ENCODE results near the gene DNAJC13.
A peak's percentile ranks its signal among the peaks of the same experiment; 100 is the strongest.

Gene DNAJC13

DNA sequence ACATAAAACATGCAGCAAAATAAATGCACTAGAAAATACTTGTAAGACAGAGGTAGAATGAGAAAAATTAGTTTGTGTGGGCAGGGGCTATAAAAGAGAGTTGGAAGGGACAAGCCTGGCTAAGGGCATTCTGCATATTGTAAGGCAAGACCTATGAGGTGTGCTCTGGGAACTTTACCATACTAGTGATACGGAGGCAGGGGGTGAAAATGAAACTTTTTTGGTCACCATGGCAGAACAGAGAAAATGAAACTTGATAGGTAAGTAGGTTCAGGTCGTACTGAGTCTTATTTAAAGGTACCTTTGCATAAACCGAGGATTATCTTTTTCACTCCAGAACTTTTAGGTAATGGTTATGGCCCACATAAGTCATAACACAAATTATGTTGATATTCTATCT, 105.1 kb downstream of the DNAJC13 start:
- Histone ChIP-seq H3K4me3 (replicated peaks; ENCODE audit: insufficient read depth, low read length) (no peak overlapping the region), H3K27ac (replicated peaks) (no peak overlapping the region), H3K27me3 (ENCODE audit: insufficient read depth, poor library complexity, severe bottlenecking) (no peaks in the 10 kb centered on the region)
- TF ChIP-seq POLR2AphosphoS5 (IDR thresholded peaks at IDR 0.05; ENCODE audit: low read depth) (no peak), GABPA (IDR thresholded peaks at IDR 0.05; ENCODE audit: low read depth) (no peak), SPI1 (IDR thresholded peaks at IDR 0.05; ENCODE audit: borderline replicate concordance, low read depth) (no peak)
- TF ChIP-seq, protein P1, sequence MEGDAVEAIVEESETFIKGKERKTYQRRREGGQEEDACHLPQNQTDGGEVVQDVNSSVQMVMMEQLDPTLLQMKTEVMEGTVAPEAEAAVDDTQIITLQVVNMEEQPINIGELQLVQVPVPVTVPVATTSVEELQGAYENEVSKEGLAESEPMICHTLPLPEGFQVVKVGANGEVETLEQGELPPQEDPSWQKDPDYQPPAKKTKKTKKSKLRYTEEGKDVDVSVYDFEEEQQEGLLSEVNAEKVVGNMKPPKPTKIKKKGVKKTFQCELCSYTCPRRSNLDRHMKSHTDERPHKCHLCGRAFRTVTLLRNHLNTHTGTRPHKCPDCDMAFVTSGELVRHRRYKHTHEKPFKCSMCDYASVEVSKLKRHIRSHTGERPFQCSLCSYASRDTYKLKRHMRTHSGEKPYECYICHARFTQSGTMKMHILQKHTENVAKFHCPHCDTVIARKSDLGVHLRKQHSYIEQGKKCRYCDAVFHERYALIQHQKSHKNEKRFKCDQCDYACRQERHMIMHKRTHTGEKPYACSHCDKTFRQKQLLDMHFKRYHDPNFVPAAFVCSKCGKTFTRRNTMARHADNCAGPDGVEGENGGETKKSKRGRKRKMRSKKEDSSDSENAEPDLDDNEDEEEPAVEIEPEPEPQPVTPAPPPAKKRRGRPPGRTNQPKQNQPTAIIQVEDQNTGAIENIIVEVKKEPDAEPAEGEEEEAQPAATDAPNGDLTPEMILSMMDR (IDR thresholded peaks at IDR 0.05; ENCODE audit: insufficient read depth, low read length) = no peak
- TF ChIP-seq, protein P2, sequence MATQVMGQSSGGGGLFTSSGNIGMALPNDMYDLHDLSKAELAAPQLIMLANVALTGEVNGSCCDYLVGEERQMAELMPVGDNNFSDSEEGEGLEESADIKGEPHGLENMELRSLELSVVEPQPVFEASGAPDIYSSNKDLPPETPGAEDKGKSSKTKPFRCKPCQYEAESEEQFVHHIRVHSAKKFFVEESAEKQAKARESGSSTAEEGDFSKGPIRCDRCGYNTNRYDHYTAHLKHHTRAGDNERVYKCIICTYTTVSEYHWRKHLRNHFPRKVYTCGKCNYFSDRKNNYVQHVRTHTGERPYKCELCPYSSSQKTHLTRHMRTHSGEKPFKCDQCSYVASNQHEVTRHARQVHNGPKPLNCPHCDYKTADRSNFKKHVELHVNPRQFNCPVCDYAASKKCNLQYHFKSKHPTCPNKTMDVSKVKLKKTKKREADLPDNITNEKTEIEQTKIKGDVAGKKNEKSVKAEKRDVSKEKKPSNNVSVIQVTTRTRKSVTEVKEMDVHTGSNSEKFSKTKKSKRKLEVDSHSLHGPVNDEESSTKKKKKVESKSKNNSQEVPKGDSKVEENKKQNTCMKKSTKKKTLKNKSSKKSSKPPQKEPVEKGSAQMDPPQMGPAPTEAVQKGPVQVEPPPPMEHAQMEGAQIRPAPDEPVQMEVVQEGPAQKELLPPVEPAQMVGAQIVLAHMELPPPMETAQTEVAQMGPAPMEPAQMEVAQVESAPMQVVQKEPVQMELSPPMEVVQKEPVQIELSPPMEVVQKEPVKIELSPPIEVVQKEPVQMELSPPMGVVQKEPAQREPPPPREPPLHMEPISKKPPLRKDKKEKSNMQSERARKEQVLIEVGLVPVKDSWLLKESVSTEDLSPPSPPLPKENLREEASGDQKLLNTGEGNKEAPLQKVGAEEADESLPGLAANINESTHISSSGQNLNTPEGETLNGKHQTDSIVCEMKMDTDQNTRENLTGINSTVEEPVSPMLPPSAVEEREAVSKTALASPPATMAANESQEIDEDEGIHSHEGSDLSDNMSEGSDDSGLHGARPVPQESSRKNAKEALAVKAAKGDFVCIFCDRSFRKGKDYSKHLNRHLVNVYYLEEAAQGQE (IDR thresholded peaks at IDR 0.05; ENCODE audit: insufficient replicate concordance, low read depth) = no peak
- no peak for DNase-seq (ENCODE audit: low read depth in 1 of 2, low spot score in 1 of 2)

DNA sequence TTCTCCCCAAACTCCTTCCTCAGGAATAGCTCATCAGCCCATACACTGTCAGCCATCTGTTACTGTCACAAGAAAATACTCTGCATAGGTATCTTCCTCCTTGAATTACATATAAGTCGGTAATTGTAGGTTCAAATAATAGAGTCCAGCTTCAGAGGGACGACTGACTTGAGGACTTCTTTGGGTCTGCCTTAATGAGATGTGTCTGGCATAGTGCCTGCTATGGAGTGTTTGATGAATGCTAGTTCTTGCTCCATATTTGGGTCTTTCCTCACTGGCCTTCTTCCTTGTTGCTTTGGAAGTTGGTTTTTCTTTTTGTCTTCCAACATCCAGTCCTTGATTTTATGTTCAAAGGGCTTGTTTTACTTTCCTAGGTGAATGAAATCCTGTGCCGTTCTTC, 113.3 kb downstream of the DNAJC13 start:
- H3K4me3 ChIP-seq (replicated peaks; ENCODE audit: insufficient read depth, low read length) = no peak overlapping the region
- no peak for DNase-seq (ENCODE audit: low read depth in 1 of 2, low spot score in 1 of 2)
- H3K27ac ChIP-seq (replicated peaks) = no peak overlapping the region
- TF ChIP-seq, protein P2 (IDR thresholded peaks at IDR 0.05; ENCODE audit: insufficient replicate concordance, low read depth) = no peak
- TF ChIP-seq, protein P1 (IDR thresholded peaks at IDR 0.05; ENCODE audit: insufficient read depth, low read length) = no peak
- TF ChIP-seq GABPA (IDR thresholded peaks at IDR 0.05; ENCODE audit: low read depth) = no peak
- TF ChIP-seq POLR2AphosphoS5 (IDR thresholded peaks at IDR 0.05; ENCODE audit: low read depth) = no peak
- no peak for TF ChIP-seq SPI1 (IDR thresholded peaks at IDR 0.05; ENCODE audit: borderline replicate concordance, low read depth)
- no peaks in the 10 kb centered on the region for H3K27me3 ChIP-seq (ENCODE audit: insufficient read depth, poor library complexity, severe bottlenecking)

DNA sequence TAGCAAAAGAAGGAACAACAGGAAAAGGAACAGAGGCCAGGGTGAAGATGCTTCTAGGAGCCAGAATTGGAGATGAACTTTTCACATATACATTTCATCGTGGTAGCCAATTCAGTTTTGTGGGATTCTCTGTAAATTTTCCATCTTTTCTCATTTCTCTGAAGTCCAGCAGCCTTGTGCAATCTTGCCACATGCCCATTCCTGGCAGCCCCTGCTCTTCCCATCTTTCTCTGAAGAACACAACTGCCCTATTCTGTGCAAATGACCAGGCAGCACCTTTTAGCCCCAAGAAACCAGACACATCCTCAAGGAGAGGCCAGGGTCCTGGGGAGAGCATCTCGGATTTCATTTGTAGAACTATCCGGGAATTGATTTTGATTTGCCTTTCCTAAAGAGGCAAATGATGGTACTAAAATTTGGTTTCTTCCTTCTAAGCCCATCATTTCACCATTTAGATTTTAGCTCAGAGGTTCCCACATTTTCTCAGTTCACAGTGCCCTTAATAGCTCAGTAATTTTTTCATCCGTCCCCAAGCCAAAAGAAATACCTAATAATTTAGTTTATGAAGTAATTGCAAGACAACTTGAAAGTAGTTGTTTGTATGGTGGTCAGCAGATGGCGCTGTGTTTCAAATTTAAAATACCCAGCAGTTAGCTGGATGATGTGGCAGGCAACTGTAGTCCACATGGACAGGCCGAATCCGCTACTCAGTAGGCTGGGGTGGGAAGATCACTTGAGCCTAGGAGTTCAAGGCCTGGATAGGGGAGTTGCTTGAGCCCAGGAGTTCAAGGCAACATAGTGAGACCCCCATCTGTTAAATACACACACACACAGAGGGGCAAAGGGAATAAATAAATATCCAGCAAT, 118.5 kb downstream of the DNAJC13 start:
- 0 out of 2 replicates have a peak overlapping the region, but pooled peaks have one; percentile 17 for H3K27ac ChIP-seq (replicated peaks)

More for the DNA sequence above, 118.5 kb downstream of the DNAJC13 start:
- DNase-seq (ENCODE audit: low read depth in 1 of 2, low spot score in 1 of 2) = peak; percentile 36 to 62
- Histone ChIP-seq H3K27me3 (ENCODE audit: insufficient read depth, poor library complexity, severe bottlenecking) (no peaks in the 10 kb centered on the region), H3K4me3 (replicated peaks; ENCODE audit: insufficient read depth, low read length) (no peak overlapping the region)
- TF ChIP-seq GABPA (IDR thresholded peaks at IDR 0.05; ENCODE audit: low read depth) = no peak
- TF ChIP-seq SPI1 (IDR thresholded peaks at IDR 0.05; ENCODE audit: borderline replicate concordance, low read depth) = no peak
- no peak for TF ChIP-seq POLR2AphosphoS5 (IDR thresholded peaks at IDR 0.05; ENCODE audit: low read depth)
- TF ChIP-seq, protein P1 (IDR thresholded peaks at IDR 0.05; ENCODE audit: insufficient read depth, low read length) = peak; percentile 22
- TF ChIP-seq, protein P2 (IDR thresholded peaks at IDR 0.05; ENCODE audit: insufficient replicate concordance, low read depth) = no peak

Measured in HL-60 (cell line).